ENCODE measurements around the gene TSPAN9. TPM values are rescaled to one million over a fixed set of nuclear protein-coding genes. Genes with fewer than 3 reads are reported as not detected.

The TSPAN9 gene
- total RNA-seq, 1 experiment from 2014 or later, result 11.0 TPM

GRCh38 chr12:3090240-3091037 is 13.3 kb downstream of the TSPAN9 start:
- in situ Hi-C loops (cut with HindIII; ENCODE audit: low pct_unique_long_range_greater_than_20kb, low sequenced_read_pairs), result no loop called here
- DNase-seq (ENCODE audit: low read depth), result no peak

- DNase-seq (ENCODE audit: low read depth), result no peak
- in situ Hi-C loops (cut with HindIII; ENCODE audit: low pct_unique_long_range_greater_than_20kb, low sequenced_read_pairs), result no loop called here
Observed at GRCh38 chr12:3091038-3091319, 13.8 kb downstream of the TSPAN9 start.

- in situ Hi-C loops (cut with HindIII; ENCODE audit: low pct_unique_long_range_greater_than_20kb, low sequenced_read_pairs), result no loop called here
- DNase-seq (ENCODE audit: low read depth), result no peak
Observed at GRCh38 chr12:3091382-3092241, 14.4 kb downstream of the TSPAN9 start.

- in situ Hi-C loops (cut with HindIII; ENCODE audit: low pct_unique_long_range_greater_than_20kb, low sequenced_read_pairs), result no loop called here
- DNase-seq (ENCODE audit: low read depth), result no peak
Observed at GRCh38 chr12:3092764-3093163, 15.6 kb downstream of the TSPAN9 start.

- DNase-seq (ENCODE audit: low read depth), result no peak
- in situ Hi-C loops (cut with HindIII; ENCODE audit: low pct_unique_long_range_greater_than_20kb, low sequenced_read_pairs), result no loop called here
Observed at GRCh38 chr12:3097186-3097804, 20.1 kb downstream of the TSPAN9 start.

- peak; percentile 19 for DNase-seq (ENCODE audit: low read depth)
- in situ Hi-C loops (cut with HindIII; ENCODE audit: low pct_unique_long_range_greater_than_20kb, low sequenced_read_pairs), result no loop called here
Observed at GRCh38 chr12:3097836-3098235, 20.7 kb downstream of the TSPAN9 start.

GRCh38 chr12:3098436-3098835 is 21.3 kb downstream of the TSPAN9 start:
- no peak for DNase-seq (ENCODE audit: low read depth)
- in situ Hi-C loops (cut with HindIII; ENCODE audit: low pct_unique_long_range_greater_than_20kb, low sequenced_read_pairs), result no loop called here

- in situ Hi-C loops (cut with HindIII; ENCODE audit: low pct_unique_long_range_greater_than_20kb, low sequenced_read_pairs), result no loop called here
- DNase-seq (ENCODE audit: low read depth), result no peak
Observed at GRCh38 chr12:3099146-3099545, 22.0 kb downstream of the TSPAN9 start.

GRCh38 chr12:3101309-3102024 is 24.3 kb downstream of the TSPAN9 start:
- no peak for DNase-seq (ENCODE audit: low read depth)
- in situ Hi-C loops (cut with HindIII; ENCODE audit: low pct_unique_long_range_greater_than_20kb, low sequenced_read_pairs), result no loop called here

- DNase-seq (ENCODE audit: low read depth), result no peak
- in situ Hi-C loops (cut with HindIII; ENCODE audit: low pct_unique_long_range_greater_than_20kb, low sequenced_read_pairs), result no loop called here
Observed at GRCh38 chr12:3102771-3103410, 25.7 kb downstream of the TSPAN9 start.

GRCh38 chr12:3103806-3104205 is 26.6 kb downstream of the TSPAN9 start:
- no peak for DNase-seq (ENCODE audit: low read depth)
- in situ Hi-C loops (cut with HindIII; ENCODE audit: low pct_unique_long_range_greater_than_20kb, low sequenced_read_pairs), result no loop called here

GRCh38 chr12:3105690-3106479 is 28.7 kb downstream of the TSPAN9 start:
- in situ Hi-C loops (cut with HindIII; ENCODE audit: low pct_unique_long_range_greater_than_20kb, low sequenced_read_pairs), result no loop called here
- DNase-seq (ENCODE audit: low read depth), result no peak

- DNase-seq (ENCODE audit: low read depth), result no peak
- in situ Hi-C loops (cut with HindIII; ENCODE audit: low pct_unique_long_range_greater_than_20kb, low sequenced_read_pairs), result no loop called here
Observed at GRCh38 chr12:3106579-3106978, 29.4 kb downstream of the TSPAN9 start.

- in situ Hi-C loops (cut with HindIII; ENCODE audit: low pct_unique_long_range_greater_than_20kb, low sequenced_read_pairs), result no loop called here
- DNase-seq (ENCODE audit: low read depth), result no peak
Observed at GRCh38 chr12:3107071-3107583, 29.9 kb downstream of the TSPAN9 start.

- in situ Hi-C loops (cut with HindIII; ENCODE audit: low pct_unique_long_range_greater_than_20kb, low sequenced_read_pairs), result no loop called here
- no peak for DNase-seq (ENCODE audit: low read depth)
Observed at GRCh38 chr12:3107954-3108353, 30.8 kb downstream of the TSPAN9 start.

- in situ Hi-C loops (cut with HindIII; ENCODE audit: low pct_unique_long_range_greater_than_20kb, low sequenced_read_pairs), result no loop called here
- DNase-seq (ENCODE audit: low read depth), result no peak
Observed at GRCh38 chr12:3110578-3110977, 33.4 kb downstream of the TSPAN9 start.

GRCh38 chr12:3113671-3114325 is 36.6 kb downstream of the TSPAN9 start:
- in situ Hi-C loops (cut with HindIII; ENCODE audit: low pct_unique_long_range_greater_than_20kb, low sequenced_read_pairs), result no loop called here
- DNase-seq (ENCODE audit: low read depth), result no peak
